Fibroblast of villous mesenchyme (primary cell): ENCODE results near the gene POLR2H. TPM values are rescaled to one million over a fixed set of nuclear protein-coding genes. Genes with fewer than 3 reads are reported as not detected.

Experiments
- DNase-seq: peaks from one replicate; pipeline ENCODE4 v3.0.0-alpha.2; 2010; ENCODE audit warnings: low read depth
- H3K4me3 ChIP-seq: 2 replicates; pipeline ENCODE4 v1.5.1; 2011; ENCODE audit warnings: low read depth, mild to moderate bottlenecking, low read length
- total RNA-seq: library from RNA; depleted of rRNA; stranded (reverse); fragments of >200 nt; gene quantifications from 2 replicates; pipeline ENCODE4 v1.2.3, GENCODE V29; 2012
- TF ChIP-seq, protein P1 (sequence below): IDR thresholded peaks from 2 replicates; pipeline ENCODE4 v1.5.1; 2012; ENCODE audit warnings: low read depth, mild to moderate bottlenecking, low read length; ENCODE audit not compliant: insufficient read depth

The POLR2H gene
- total RNA-seq, 1 donor, result 61.3 TPM

DNA sequence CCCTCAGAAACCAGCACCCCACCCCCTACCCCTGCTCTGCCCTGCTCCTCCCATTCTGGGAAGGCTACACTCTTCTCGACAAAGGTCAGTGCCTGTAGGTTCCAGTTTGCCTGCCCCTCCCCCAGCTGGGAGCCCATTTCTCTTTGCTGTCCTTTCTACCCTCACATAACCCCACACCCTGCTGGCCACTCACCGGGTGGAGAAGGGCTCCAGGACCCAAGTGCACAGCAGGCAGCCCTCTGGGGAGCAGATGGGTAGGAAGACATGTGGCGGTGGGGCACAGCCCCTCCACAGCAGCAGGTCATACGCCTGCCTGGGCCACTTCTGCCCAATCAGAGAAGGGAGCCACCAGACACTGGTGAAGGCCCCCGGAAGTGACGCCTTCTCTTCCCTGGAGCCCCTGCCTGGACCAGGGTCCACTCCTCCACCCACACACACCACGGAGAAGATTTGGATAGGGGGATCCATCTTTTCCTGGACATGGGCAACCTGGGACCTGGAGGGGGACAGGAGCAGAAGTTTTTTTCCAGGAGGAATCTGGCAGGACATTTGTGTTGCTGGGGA, 16.5 kb downstream of the POLR2H start, which contains the start of gene THPO:
Gene THPO, minus strand, starts transcription at position 326 of the 564 bp plus-strand sequence. CDS start 1,948 bp downstream, outside the sequence.
- no peak for DNase-seq
- TF ChIP-seq, protein P1, sequence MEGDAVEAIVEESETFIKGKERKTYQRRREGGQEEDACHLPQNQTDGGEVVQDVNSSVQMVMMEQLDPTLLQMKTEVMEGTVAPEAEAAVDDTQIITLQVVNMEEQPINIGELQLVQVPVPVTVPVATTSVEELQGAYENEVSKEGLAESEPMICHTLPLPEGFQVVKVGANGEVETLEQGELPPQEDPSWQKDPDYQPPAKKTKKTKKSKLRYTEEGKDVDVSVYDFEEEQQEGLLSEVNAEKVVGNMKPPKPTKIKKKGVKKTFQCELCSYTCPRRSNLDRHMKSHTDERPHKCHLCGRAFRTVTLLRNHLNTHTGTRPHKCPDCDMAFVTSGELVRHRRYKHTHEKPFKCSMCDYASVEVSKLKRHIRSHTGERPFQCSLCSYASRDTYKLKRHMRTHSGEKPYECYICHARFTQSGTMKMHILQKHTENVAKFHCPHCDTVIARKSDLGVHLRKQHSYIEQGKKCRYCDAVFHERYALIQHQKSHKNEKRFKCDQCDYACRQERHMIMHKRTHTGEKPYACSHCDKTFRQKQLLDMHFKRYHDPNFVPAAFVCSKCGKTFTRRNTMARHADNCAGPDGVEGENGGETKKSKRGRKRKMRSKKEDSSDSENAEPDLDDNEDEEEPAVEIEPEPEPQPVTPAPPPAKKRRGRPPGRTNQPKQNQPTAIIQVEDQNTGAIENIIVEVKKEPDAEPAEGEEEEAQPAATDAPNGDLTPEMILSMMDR, result no peak
- no peak within 1 kb of the TSS for H3K4me3 ChIP-seq

DNA sequence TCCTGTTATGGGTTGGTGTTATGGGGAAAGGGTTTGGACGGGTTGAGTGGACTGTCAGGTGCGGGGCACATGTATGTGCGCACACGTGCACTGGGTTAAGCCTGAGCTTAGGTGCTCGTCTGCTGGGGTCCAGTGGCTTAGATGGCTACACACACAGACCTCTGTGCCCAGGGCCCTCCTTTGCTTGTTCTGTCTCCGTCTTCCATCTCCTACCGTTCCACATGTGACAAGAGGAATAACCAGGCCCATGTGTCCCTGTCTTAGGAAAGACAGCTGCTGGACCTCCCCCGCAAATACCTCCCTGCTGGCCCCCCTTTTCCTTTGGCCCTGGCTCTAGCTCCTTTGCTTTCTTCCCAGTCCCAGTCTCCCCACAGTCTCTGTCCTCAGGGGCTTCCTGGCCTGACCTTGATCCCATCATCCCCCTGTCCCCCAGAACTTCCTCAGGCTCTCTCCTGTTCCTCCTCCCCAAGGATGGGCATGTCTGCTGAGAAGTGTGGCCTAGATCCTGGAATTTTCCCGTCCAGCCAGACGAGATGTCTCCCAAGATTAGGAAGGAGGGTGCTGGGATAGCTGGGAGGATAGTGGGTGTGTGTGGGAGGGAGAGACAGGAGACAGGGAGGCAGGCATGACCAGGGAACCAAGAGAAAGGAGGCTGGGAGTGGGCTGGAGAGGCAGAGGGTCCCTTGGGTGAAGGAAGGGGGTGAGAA, 17.3 kb downstream of the POLR2H start:
- peak; percentile 32 for DNase-seq
- TF ChIP-seq, protein P1, result no peak
- H3K4me3 ChIP-seq, result no peak overlapping the region

DNA sequence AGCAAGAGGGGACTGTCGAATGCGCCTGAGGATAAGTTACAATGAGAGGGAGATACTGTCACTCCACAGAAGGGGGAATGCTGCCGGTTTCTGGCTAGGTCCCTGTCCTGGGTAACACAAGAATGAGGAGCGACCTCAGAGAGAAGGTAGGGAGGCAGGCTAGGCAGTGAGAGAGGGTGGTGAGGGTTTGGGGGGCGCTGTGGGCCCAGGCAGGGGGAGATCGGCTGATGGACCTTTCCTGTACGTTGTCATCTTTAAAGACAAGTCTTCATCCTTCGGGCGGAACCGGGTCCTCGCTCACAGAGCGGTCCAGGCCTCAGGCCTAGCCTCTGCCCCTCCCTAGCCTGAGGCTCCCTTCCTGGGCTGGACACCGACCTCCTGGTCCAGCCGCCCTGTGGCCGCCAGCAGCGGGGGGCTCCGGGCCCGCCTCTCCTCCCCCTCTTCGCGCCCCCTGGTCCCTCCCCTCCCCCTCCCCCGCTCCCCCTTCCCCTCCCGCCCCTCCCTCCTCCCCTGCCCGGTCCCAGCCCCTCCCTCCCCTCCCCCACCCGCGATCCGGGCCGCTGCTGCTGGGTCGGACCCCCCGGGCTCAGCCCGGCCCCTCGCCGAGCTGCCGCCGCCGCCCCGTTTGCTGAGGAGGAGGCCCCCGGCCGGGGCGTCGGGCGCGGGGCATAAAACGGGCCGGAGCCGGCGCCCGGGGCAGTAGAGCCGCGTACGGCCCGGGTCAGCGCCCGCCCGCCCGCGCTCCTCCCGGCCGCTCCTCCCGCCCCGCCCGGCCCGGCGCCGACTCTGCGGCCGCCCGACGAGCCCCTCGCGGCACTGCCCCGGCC, 18.1 kb downstream of the POLR2H start, which contains the start of gene CHRD:
Gene CHRD, plus strand, starts transcription at position 697 of the 827 bp plus-strand sequence. CDS start 265 bp downstream, outside the sequence.
- TF ChIP-seq, protein P1, result no peak
- H3K4me3 ChIP-seq, result peak within 1 kb of the TSS; percentile 33
- no peak for DNase-seq

DNA sequence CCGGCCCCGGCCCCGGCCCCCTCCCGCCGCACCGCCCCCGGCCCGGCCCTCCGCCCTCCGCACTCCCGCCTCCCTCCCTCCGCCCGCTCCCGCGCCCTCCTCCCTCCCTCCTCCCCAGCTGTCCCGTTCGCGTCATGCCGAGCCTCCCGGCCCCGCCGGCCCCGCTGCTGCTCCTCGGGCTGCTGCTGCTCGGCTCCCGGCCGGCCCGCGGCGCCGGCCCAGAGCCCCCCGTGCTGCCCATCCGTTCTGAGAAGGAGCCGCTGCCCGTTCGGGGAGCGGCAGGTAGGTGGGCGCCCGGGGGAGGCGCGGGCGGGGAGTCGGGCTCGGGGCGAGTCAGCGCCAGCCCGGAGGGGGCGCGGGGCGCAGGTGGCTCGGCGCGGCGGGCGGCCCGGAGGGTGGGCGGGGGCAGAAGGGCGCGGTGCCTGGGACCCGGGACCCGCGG, 18.7 kb downstream of the POLR2H start:
- H3K4me3 ChIP-seq, result peak overlapping the region; percentile 33
- DNase-seq, result peak; percentile 45
- TF ChIP-seq, protein P1, result no peak

DNA sequence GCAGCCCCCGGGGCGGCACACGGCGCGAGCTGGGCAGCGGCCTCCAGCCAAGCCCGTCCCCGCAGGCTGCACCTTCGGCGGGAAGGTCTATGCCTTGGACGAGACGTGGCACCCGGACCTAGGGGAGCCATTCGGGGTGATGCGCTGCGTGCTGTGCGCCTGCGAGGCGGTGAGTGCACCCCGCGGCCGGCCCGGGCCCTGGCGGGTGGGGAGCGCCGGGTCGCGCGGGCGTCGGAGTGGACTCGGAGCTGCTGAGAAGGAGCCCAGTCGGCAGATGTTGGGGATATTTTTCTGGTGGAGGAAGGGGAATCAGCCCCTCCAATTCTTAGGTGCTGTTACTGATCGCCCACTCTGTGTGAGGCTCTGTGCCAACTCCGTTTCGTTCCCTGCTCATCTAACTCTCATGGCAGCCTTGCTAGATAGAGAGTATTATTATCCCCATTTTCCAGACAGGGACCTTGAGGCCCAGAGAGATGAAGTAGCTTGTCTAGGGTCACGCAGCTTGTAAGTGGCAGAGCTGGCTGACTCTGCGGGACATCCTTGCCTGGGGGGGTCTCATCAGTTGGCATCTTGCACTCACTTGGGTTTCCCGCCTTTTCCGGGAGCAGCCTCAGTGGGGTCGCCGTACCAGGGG, 19.2 kb downstream of the POLR2H start:
- TF ChIP-seq, protein P1, result no peak
- peak overlapping the region; percentile 33 for H3K4me3 ChIP-seq

More for the DNA sequence above, 19.2 kb downstream of the POLR2H start:
- no peak for DNase-seq
